Measurements from ENCODE around the gene RREB1.

DNA sequence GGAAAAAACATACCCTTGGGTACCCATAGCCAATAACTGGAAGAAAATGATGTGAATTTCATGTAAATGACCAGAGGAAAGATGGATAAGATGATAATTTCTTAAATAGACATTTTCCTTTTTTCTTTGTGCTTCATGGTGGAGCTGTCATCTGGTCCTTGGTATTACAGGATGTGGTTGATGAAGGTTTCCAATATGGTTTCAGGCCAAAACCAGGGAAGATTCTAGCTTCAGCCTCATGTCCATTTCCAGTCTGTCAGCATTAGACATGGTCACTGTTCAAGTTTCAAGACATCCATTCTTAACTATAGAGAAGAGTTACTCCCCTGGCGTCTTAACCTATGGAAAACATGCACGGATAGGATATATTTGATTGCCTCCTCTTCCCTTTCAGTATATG is 141.6 kb downstream of the RREB1 start:
- TF ChIP-seq, protein P1, sequence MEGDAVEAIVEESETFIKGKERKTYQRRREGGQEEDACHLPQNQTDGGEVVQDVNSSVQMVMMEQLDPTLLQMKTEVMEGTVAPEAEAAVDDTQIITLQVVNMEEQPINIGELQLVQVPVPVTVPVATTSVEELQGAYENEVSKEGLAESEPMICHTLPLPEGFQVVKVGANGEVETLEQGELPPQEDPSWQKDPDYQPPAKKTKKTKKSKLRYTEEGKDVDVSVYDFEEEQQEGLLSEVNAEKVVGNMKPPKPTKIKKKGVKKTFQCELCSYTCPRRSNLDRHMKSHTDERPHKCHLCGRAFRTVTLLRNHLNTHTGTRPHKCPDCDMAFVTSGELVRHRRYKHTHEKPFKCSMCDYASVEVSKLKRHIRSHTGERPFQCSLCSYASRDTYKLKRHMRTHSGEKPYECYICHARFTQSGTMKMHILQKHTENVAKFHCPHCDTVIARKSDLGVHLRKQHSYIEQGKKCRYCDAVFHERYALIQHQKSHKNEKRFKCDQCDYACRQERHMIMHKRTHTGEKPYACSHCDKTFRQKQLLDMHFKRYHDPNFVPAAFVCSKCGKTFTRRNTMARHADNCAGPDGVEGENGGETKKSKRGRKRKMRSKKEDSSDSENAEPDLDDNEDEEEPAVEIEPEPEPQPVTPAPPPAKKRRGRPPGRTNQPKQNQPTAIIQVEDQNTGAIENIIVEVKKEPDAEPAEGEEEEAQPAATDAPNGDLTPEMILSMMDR (IDR thresholded peaks at IDR 0.05): no peak
- no peak for TF ChIP-seq POLR2A (IDR thresholded peaks at IDR 0.05)

Data from adrenal gland (tissue), 5 donors.